Naive thymus-derived CD4-positive, alpha-beta T cell (primary cell): ENCODE results near the gene HSD3B1. TPM values are rescaled to one million over a fixed set of nuclear protein-coding genes. Genes with fewer than 3 reads are reported as not detected.

ENCODE experiments used
- ATAC-seq: fragments of 150-1000 bp; cut with Tn5 transposase; 2 replicates; pipeline ENCODE4 v1.10.0; 2021; ENCODE audit warnings: mild to moderate bottlenecking, moderate library complexity
- CTCF ChIA-PET: fragments of 350-600 bp; sonication (Branson Sonifier 250); formaldehyde crosslinking; loops from one replicate; lab custom pipeline; 2021; ENCODE audit warnings: antibody characterized with exemption; lab: Charles Lee
- POLR2A ChIA-PET: fragments of 350-600 bp; sonication (Branson Sonifier 250); formaldehyde crosslinking; loops from one replicate; lab custom pipeline; 2021; ENCODE audit warnings: antibody characterized with exemption, inconsistent platforms; lab: Charles Lee
- DNase-seq, 9 donors: peaks; one replicate each; pipeline versions ENCODE4 v3.0.0 to v3.0.0-alpha.2; 2020 to 2022; ENCODE audit warnings: mixed read lengths in 1 of 9
- H3K27ac ChIP-seq: one replicate; pipeline ENCODE4 v1.7.0; 2013; ENCODE audit warnings: mild to moderate bottlenecking, low read depth, low read length, moderate library complexity
- H3K27me3 ChIP-seq, 2 donors: one replicate each; pipeline ENCODE4 v1.7.0; 2013; ENCODE audit warnings: low read length in 2 of 2, mild to moderate bottlenecking in 2 of 2, moderate library complexity in 2 of 2; ENCODE audit not compliant: control insufficient read depth in 2 of 2, insufficient read depth in 2 of 2
- H3K36me3 ChIP-seq, 3 experiments: 1 replicate in 2 of 3; 2 replicates in 1 of 3; pipeline ENCODE4 v1.7.0; 2013; ENCODE audit warnings: low read length in 3 of 3, mild to moderate bottlenecking in 3 of 3, moderate library complexity in 1 of 3; ENCODE audit not compliant: insufficient read depth in 3 of 3, control insufficient read depth in 2 of 3
- H3K4me1 ChIP-seq, 2 donors: one replicate each; pipeline ENCODE4 v1.7.0; 2013; ENCODE audit warnings: low read length in 2 of 2, mild to moderate bottlenecking in 2 of 2, moderate library complexity in 1 of 2; ENCODE audit not compliant: control insufficient read depth in 2 of 2, insufficient read depth in 2 of 2
- H3K4me3 ChIP-seq: 2 replicates; pipeline ENCODE4 v1.7.0; 2013; ENCODE audit warnings: mild to moderate bottlenecking, low read length
- H3K9me3 ChIP-seq, 3 experiments: 1 replicate in 2 of 3; 2 replicates in 1 of 3; pipeline ENCODE4 v1.7.0; 2013; ENCODE audit warnings: low read length in 3 of 3; ENCODE audit not compliant: control insufficient read depth in 2 of 3
- H3K27ac Mint-ChIP-seq, 9 donors: one replicate each; pipeline ENCODE4 v1.8.0; 2020 to 2022; ENCODE audit warnings: mixed read lengths in 9 of 9, mild to moderate bottlenecking in 8 of 9, moderate library complexity in 5 of 9, inconsistent platforms in 2 of 9
- H3K27me3 Mint-ChIP-seq, 5 donors: one replicate each; pipeline ENCODE4 v1.8.0; 2021 to 2022; ENCODE audit warnings: mixed read lengths in 5 of 5, mild to moderate bottlenecking in 1 of 5
- H3K36me3 Mint-ChIP-seq, 5 donors: one replicate each; pipeline ENCODE4 v1.8.0; 2020 to 2022; ENCODE audit warnings: mixed read lengths in 5 of 5, mild to moderate bottlenecking in 3 of 5, inconsistent platforms in 1 of 5
- H3K4me1 Mint-ChIP-seq, 7 donors: one replicate each; pipeline ENCODE4 v1.8.0; 2020 to 2022; ENCODE audit warnings: mixed read lengths in 7 of 7, mild to moderate bottlenecking in 3 of 7, inconsistent platforms in 1 of 7
- H3K4me3 Mint-ChIP-seq, 10 donors: one replicate each; pipeline ENCODE4 v1.8.0; 2020 to 2022; ENCODE audit warnings: mild to moderate bottlenecking in 10 of 10, mixed read lengths in 10 of 10, moderate library complexity in 6 of 10, inconsistent platforms in 2 of 10
- H3K9me3 Mint-ChIP-seq, 11 donors: one replicate each; pipeline ENCODE4 v1.8.0; 2020 to 2022; ENCODE audit warnings: mixed read lengths in 11 of 11, mild to moderate bottlenecking in 4 of 11, inconsistent platforms in 1 of 11, moderate library complexity in 1 of 11
- intact Hi-C, 2 donors: fragments of 100-400 bp; cut with micrococcal nuclease; formaldehyde crosslinking; loops; one replicate each; pipeline ENCODE4 v1.15.1; 2023
- polyA plus RNA-seq, 2 donors: library from polyadenylated mRNA; unstranded; fragments of 300-500 nt; fragmentation: Illumina TruSeq; gene quantifications; one replicate each; pipeline ENCODE4 v1.2.3, GENCODE V29; 2021
- total RNA-seq, 6 experiments: library from RNA in 5 of 6; stranded (reverse) in 5 of 6; gene quantifications; 1 replicate in 5 of 6; 2 replicates in 1 of 6; pipeline ENCODE4 v1.2.3 and lab custom pipeline; 2021 to 2026

HSD3B1 gene
- total RNA-seq (not detected), polyA plus RNA-seq (not detected), total RNA-seq (lab: John Stamatoyannopoulos, UW) (not detected)

DNA sequence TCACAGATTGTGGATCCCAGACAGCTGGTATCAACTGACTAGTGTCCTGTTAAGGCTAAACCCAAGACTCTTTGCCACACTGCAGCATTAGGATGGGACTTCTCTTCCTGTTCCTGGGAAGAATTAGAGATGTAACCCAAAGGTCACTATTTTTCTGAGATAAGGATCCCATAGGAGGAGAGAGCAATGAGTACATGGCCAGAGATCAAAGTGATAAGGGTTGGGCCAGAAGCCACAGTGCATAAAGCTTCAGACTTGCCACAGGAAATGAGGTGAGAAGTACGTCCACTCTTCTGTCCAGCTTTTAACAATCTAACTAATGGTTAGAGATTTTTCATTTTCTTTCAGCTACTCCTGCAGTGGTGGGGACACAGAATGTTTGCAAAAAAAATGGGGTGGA, at the start of gene HSD3B1:
Gene HSD3B1 (plus strand): TSS at position 270 of the 400 bp plus-strand sequence. CDS start 267 bp downstream, outside the sequence.
- CTCF ChIA-PET, result no interaction called here
- Mint-ChIP-seq H3K4me3 (no peak within 1 kb of the TSS), H3K9me3 (peaks cover 0 to 7% (median 2%) of the 10 kb centered on the region in 11 donors)

DNA sequence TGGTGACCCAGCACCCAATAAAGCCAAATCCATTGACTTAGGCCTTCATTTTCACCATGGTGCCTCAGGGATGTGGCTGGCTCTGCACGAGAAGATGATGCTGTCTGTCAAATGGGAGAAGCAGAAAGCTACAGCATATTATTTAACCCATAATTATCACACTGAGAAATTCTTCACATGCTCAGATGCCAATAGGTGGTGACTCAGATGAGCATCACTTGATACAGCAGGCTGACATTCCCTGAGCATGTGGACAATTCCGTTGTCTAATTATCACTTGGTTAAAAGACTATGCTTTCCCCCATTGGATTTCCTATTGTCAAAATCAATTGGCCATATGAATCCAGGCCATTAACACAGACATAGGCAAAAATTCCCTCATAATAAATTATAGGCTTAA, 44.0 kb upstream of the HSD3B1 start:
- intact Hi-C loops, result no loop called here
- H3K9me3 Mint-ChIP-seq, result peaks cover 0 to 2% (median 0%) of the 10 kb centered on the region in 11 donors
- H3K27ac Mint-ChIP-seq, result no peak overlapping the region
- no peaks in the 10 kb centered on the region for H3K4me1 Mint-ChIP-seq
- no peaks in the 10 kb centered on the region for H3K9me3 ChIP-seq
- no peak overlapping the region for H3K27ac ChIP-seq
- no peaks in the 10 kb centered on the region for H3K36me3 Mint-ChIP-seq
- no peaks in the 10 kb centered on the region for H3K27me3 ChIP-seq
- POLR2A ChIA-PET, result no interaction called here
- no peak for DNase-seq
- H3K36me3 ChIP-seq, result no peaks in the 10 kb centered on the region
- CTCF ChIA-PET, result no interaction called here
- no peak overlapping the region for H3K4me3 Mint-ChIP-seq
- no peak overlapping the region for H3K4me3 ChIP-seq
- no peaks in the 10 kb centered on the region for H3K4me1 ChIP-seq
- ATAC-seq, result no peak
- H3K27me3 Mint-ChIP-seq, result peaks cover 0 to 5% (median 0%) of the 10 kb centered on the region in 5 donors

More for the DNA sequence above, at the start of gene HSD3B1:
- H3K4me1 ChIP-seq, result no peaks in the 10 kb centered on the region
- no peaks in the 10 kb centered on the region for H3K36me3 ChIP-seq
- no peak for ATAC-seq
- intact Hi-C loops, result no loop called here
- H3K9me3 ChIP-seq, result no peaks in the 10 kb centered on the region
- Mint-ChIP-seq H3K4me1 (peaks cover 0 to 3% (median 0%) of the 10 kb centered on the region in 7 donors), H3K27ac (no peak within 1 kb of the TSS), H3K27me3 (peaks cover 3 to 15% (median 8%) of the 10 kb centered on the region in 5 donors), H3K36me3 (no peaks in the 10 kb centered on the region)
- H3K27ac ChIP-seq, result no peak within 1 kb of the TSS
- POLR2A ChIA-PET, result no interaction called here
- no peaks in the 10 kb centered on the region for H3K27me3 ChIP-seq
- DNase-seq, result no peak
- H3K4me3 ChIP-seq, result no peak within 1 kb of the TSS

DNA sequence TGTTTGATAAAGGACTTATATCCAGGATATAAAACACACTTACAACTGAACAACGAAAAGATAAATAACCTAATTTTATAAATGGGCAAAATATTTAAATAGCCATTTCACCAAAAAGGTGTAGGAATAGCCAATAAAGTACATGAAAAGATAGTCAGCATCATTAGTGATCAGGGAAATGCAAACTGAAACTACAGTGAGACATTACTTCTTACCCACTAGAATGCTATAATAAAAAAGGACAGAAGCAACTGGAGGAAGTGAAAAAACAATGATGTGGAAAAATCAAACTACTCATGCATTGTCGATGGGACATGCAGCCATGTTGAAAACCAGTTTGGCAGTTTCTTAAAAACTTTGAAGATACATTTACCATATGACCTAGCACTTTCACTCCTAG, 43.4 kb upstream of the HSD3B1 start:
- DNase-seq (no peak), ATAC-seq (no peak)
- no peaks in the 10 kb centered on the region for H3K4me1 ChIP-seq
- peaks cover 0 to 2% (median 0%) of the 10 kb centered on the region in 11 donors for H3K9me3 Mint-ChIP-seq
- H3K4me3 ChIP-seq, result no peak overlapping the region
- no peaks in the 10 kb centered on the region for H3K27me3 ChIP-seq
- no peaks in the 10 kb centered on the region for H3K4me1 Mint-ChIP-seq
- H3K36me3 Mint-ChIP-seq, result no peaks in the 10 kb centered on the region
- no peak overlapping the region for H3K4me3 Mint-ChIP-seq
- peaks cover 0 to 3% (median 0%) of the 10 kb centered on the region in 5 donors for H3K27me3 Mint-ChIP-seq
- POLR2A ChIA-PET, result no interaction called here
- H3K27ac ChIP-seq, result no peak overlapping the region
- H3K9me3 ChIP-seq, result no peaks in the 10 kb centered on the region
- no peaks in the 10 kb centered on the region for H3K36me3 ChIP-seq
- CTCF ChIA-PET, result no interaction called here
- H3K27ac Mint-ChIP-seq, result no peak overlapping the region
- intact Hi-C loops, result no loop called here

DNA sequence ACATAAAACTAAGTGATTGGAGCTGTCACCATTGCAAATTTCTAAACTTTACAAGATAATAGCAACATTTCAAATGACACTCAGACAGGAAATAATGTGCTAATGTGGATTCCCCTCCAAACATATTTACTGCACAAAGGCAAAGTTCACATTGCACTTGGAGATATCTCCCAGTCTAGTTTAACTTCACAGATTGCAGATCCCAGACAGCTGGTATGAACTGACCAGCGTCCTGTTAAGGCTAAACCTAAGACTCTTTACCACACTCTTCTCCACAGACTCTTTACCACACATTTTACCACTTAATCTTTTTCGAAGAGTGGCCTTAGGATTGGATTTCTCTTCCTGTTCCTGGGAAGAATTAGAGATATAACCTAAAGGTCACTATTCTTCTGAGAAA, 40.6 kb upstream of the HSD3B1 start:
- Mint-ChIP-seq H3K4me1 (no peaks in the 10 kb centered on the region), H3K36me3 (no peaks in the 10 kb centered on the region), H3K27ac (no peak overlapping the region), H3K9me3 (peaks cover 0 to 2% (median 0%) of the 10 kb centered on the region in 11 donors), H3K27me3 (peaks cover 0 to 8% (median 0%) of the 10 kb centered on the region in 5 donors), H3K4me3 (no peak overlapping the region)
- H3K36me3 ChIP-seq, result no peaks in the 10 kb centered on the region
- H3K27me3 ChIP-seq, result no peaks in the 10 kb centered on the region
- no peak overlapping the region for H3K4me3 ChIP-seq
- no peak for DNase-seq
- intact Hi-C loops, result no loop called here
- no peaks in the 10 kb centered on the region for H3K4me1 ChIP-seq
- ChIA-PET CTCF (no interaction called here), POLR2A (no interaction called here)
- ATAC-seq, result no peak
- H3K27ac ChIP-seq, result no peak overlapping the region
- no peaks in the 10 kb centered on the region for H3K9me3 ChIP-seq

DNA sequence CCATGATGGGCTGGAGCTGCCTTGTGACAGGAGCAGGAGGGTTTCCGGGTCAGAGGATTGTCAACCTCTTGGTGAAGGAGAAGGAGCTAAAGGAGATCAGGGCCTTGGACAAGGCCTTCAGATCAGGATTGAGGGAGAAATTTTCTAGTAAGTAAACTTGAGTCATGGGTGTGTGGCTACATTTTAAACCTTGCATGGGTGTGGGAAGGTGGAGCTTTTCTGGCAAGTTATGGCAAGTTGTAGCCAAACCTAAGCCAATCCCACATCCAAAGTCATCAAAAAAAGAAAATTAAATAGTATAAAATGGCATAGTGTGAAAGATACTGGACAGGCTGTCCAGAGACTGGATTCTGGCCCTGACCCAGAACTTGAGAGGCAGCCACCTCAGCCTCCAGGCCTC, 39.8 kb upstream of the HSD3B1 start:
- Histone ChIP-seq H3K27me3 (no peaks in the 10 kb centered on the region), H3K9me3 (no peaks in the 10 kb centered on the region), H3K4me3 (no peak overlapping the region), H3K36me3 (no peaks in the 10 kb centered on the region), H3K4me1 (no peaks in the 10 kb centered on the region), H3K27ac (no peak overlapping the region)
- H3K4me1 Mint-ChIP-seq, result no peaks in the 10 kb centered on the region
- no peaks in the 10 kb centered on the region for H3K36me3 Mint-ChIP-seq
- intact Hi-C loops, result no loop called here
- ChIA-PET POLR2A (no interaction called here), CTCF (no interaction called here)
- H3K4me3 Mint-ChIP-seq, result no peak overlapping the region
- peaks cover 0 to 11% (median 3%) of the 10 kb centered on the region in 5 donors for H3K27me3 Mint-ChIP-seq
- ATAC-seq, result no peak
- DNase-seq, result no peak
- no peak overlapping the region for H3K27ac Mint-ChIP-seq
- peaks cover 0 to 2% (median 0%) of the 10 kb centered on the region in 11 donors for H3K9me3 Mint-ChIP-seq

DNA sequence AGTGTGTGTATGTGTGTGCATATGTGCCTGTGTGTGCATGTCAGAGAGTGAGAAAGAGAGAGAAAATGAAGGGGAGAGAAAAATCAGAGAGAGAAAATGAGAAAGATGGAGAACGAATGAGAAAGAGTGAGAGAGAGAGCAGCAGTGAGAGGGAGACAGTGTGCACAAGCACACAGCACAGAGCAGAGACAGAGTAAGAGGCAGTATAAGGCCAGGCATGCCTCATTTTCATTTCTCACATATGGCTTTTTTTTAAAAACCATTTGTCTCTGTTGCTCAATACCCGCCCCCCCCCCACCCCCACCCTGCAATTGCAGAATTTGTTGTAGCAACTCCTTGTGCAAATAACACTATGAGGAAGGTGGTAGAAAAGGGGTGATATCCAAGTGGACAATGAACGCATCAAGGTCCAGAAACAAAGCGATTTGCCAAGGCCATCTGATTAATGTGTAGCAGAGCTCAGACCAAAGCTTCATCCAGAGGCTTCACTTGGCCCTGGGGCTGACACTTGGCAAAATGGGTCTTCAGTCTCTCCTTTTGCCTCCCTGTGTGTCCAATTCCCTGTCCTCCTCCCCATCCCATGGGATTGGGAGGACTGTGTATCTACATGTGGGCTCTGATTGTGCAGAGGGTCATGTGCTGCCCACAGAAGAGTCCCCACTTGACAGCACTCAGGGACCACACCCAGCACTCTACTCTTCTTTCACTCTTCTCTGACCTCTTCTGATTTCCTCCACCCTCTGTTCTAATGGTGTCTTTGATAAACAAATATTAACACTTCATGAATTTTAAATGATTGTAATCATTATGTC, 38.9 kb upstream of the HSD3B1 start:
- no peaks in the 10 kb centered on the region for H3K4me1 ChIP-seq
- Mint-ChIP-seq H3K4me1 (no peaks in the 10 kb centered on the region), H3K9me3 (peaks cover 0 to 2% (median 0%) of the 10 kb centered on the region in 11 donors), H3K27ac (no peak overlapping the region), H3K36me3 (no peaks in the 10 kb centered on the region), H3K4me3 (no peak overlapping the region), H3K27me3 (peaks cover 0 to 12% (median 4%) of the 10 kb centered on the region in 5 donors)
- ChIA-PET CTCF (no interaction called here), POLR2A (no interaction called here)
- intact Hi-C loops, result no loop called here
- H3K27me3 ChIP-seq, result no peaks in the 10 kb centered on the region
- no peak overlapping the region for H3K27ac ChIP-seq
- H3K4me3 ChIP-seq, result no peak overlapping the region
- no peak for DNase-seq
- no peaks in the 10 kb centered on the region for H3K9me3 ChIP-seq
- no peaks in the 10 kb centered on the region for H3K36me3 ChIP-seq
- no peak for ATAC-seq

DNA sequence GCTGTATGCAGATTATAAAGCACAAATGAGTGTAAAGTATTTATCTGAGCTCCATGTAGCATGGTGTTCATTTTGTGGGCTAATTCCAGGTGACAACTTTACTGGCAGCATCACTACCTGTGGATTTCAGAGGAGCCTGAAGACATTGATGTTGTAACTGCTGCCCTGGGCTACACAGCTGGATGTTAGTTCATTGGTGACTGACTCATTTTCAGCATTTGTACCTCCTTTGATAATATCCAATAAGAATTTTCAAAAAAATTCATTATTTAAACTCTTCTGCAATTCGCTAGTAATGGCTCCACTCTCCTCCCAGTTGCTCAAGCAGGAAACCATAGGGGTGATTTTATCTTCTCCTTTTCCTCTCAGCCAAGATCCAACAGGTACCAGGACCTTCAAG, 37.3 kb upstream of the HSD3B1 start:
- POLR2A ChIA-PET, result no interaction called here
- no peaks in the 10 kb centered on the region for H3K27me3 ChIP-seq
- Mint-ChIP-seq H3K4me3 (no peak overlapping the region), H3K9me3 (peaks cover 0 to 2% (median 0%) of the 10 kb centered on the region in 11 donors), H3K27me3 (peaks cover 0 to 12% (median 4%) of the 10 kb centered on the region in 5 donors), H3K36me3 (no peaks in the 10 kb centered on the region), H3K4me1 (no peaks in the 10 kb centered on the region), H3K27ac (no peak overlapping the region)
- H3K4me1 ChIP-seq, result no peaks in the 10 kb centered on the region
- H3K27ac ChIP-seq, result no peak overlapping the region
- no peaks in the 10 kb centered on the region for H3K9me3 ChIP-seq
- no peak overlapping the region for H3K4me3 ChIP-seq
- no peak for DNase-seq
- CTCF ChIA-PET, result no interaction called here
- H3K36me3 ChIP-seq, result no peaks in the 10 kb centered on the region
- ATAC-seq, result no peak
- intact Hi-C loops, result no loop called here
